BLaER1 treated with 17β-estradiol and CSF1 and Interleukin-3, amounts not matched to agents 10 nM and 100 nM (cell line): Measurements from ENCODE around the gene ADSL.

Experiments
- H3K27ac ChIP-seq, 11 experiments: shearing (Covaris generic); formaldehyde crosslinking; 2 replicates each; pipeline ENCODE4 v1.8.1; 2022
- H3K27me3 ChIP-seq, 11 experiments: shearing (Covaris generic); formaldehyde crosslinking; 2 replicates each; pipeline ENCODE4 v1.8.1; 2022
- H3K36me3 ChIP-seq, 11 experiments: shearing (Covaris generic); formaldehyde crosslinking; 2 replicates each; pipeline ENCODE4 v1.8.1; 2022
- H3K4me1 ChIP-seq, 10 experiments: shearing (Covaris generic); formaldehyde crosslinking; 2 replicates each; pipeline ENCODE4 v1.8.1; 2022
- H3K4me2 ChIP-seq, 11 experiments: shearing (Covaris generic); formaldehyde crosslinking; 2 replicates each; pipeline ENCODE4 v1.8.1; 2022
- H3K4me3 ChIP-seq, 10 experiments: shearing (Covaris generic); formaldehyde crosslinking; 2 replicates each; pipeline ENCODE4 v1.8.1; 2022
- H3K9ac ChIP-seq, 11 experiments: shearing (Covaris generic); formaldehyde crosslinking; 2 replicates each; pipeline ENCODE4 v1.8.1; 2022
- H3K9me3 ChIP-seq, 11 experiments: shearing (Covaris generic); formaldehyde crosslinking; replicated peaks in 1 of 11; 2 replicates each; pipeline ENCODE4 v1.8.1; 2022
- H4K20me1 ChIP-seq, 11 experiments: shearing (Covaris generic); formaldehyde crosslinking; 2 replicates each; pipeline ENCODE4 v1.8.1; 2022
- Cebpa-rat ChIP-seq, 11 experiments: shearing (Covaris generic); IDR thresholded peaks; 2 replicates each; pipeline ENCODE4 v1.8.1; 2022

ADSL gene

DNA sequence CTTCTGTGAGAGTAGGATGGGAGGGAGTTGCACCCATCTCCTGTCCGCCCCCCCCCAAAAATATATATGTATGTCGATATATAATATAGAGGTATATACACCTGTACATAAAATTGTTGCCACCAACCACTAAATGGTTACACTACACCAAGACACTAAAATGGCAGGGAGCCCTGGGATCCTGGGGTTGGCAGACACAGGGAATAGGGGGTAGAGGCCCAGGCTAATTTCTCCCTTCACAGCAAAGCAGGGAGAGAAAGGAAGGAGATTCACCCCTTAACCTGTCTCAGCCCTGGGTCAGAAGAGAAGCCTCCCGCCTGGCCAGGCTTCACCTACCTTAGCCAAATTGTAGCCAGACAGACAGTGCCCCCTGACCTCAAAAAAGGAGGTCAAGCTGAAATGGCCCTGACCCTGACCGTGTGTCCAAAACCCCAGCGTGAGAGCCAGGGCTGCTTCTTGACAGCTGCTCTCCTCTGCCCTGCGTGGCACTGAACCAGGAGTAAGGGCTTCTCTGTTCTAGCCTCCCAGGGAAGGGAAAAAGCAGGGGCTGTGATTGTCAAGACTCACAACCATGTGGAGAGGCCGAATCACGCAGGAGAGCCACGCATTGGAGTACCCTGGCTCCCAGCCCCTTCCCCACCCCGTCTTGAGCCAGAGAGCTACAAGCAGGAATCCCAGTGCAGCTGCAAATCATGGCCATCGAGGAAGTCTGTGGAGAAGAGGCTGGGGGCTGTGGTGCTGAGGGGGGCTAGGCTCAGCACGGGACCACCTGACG is 64.6 kb downstream of the ADSL start:
- no peak for TF ChIP-seq Cebpa-rat (IDR thresholded peaks at IDR 0.05)
- H3K27ac ChIP-seq: peak overlapping the region in 5 of 11 experiments; percentile 22 to 83 (median 77); a peak in 5 of 22 replicates
- H3K4me3 ChIP-seq: no peak overlapping the region
- peaks cover 48 to 81% (median 68%) of the 10 kb centered on the region in 10 experiments for H3K4me1 ChIP-seq
- peaks cover 11 to 79% (median 39%) of the 10 kb centered on the region in 11 experiments; a peak in 18 of 22 replicates for H4K20me1 ChIP-seq
- no peaks in the 10 kb centered on the region for H3K27me3 ChIP-seq
- peaks cover 61 to 93% (median 70%) of the 10 kb centered on the region in 11 experiments for H3K36me3 ChIP-seq
- H3K9me3 ChIP-seq: no peaks in the 10 kb centered on the region
- H3K9ac ChIP-seq: 0 out of 22 replicates have a peak overlapping the region, but pooled peaks of 1 of the 11 experiments have one; percentile 1
- H3K4me2 ChIP-seq: peak overlapping the region in 2 of 11 experiments; percentile 7 to 78; a peak in 3 of 22 replicates

DNA sequence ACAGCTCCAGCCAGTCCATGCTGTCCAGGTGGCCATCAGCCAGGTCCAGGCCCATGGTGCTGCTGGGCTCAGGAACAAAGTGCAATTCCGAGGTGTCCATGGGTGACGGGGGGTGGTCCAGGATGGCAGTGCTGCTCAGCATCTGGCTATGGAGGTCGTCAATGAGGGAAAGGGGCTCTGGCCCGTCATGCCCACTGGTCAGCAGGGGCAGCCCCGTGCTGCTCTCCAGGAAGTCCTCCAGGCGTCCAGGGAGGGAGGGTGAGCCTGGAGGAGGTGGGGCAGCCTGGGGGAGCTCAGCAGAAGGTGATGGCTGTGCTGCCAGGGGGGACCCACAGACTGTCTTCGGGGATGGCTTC is 65.2 kb downstream of the ADSL start:
- peaks cover 11 to 73% (median 39%) of the 10 kb centered on the region in 11 experiments; a peak in 18 of 22 replicates for H4K20me1 ChIP-seq
- peaks cover 60 to 93% (median 69%) of the 10 kb centered on the region in 11 experiments for H3K36me3 ChIP-seq
- peak overlapping the region in 5 of 11 experiments; percentile 14 to 83 (median 77); a peak in 7 of 22 replicates for H3K27ac ChIP-seq
- peak overlapping the region in 5 of 11 experiments; percentile 7 to 92 (median 28); a peak in 5 of 22 replicates for H3K4me2 ChIP-seq
- H3K9me3 ChIP-seq: no peaks in the 10 kb centered on the region
- TF ChIP-seq Cebpa-rat (IDR thresholded peaks at IDR 0.05): no peak
- H3K27me3 ChIP-seq: no peaks in the 10 kb centered on the region
- H3K4me1 ChIP-seq: peaks cover 54 to 85% (median 73%) of the 10 kb centered on the region in 10 experiments
- H3K9ac ChIP-seq: no peak overlapping the region
- H3K4me3 ChIP-seq: no peak overlapping the region

DNA sequence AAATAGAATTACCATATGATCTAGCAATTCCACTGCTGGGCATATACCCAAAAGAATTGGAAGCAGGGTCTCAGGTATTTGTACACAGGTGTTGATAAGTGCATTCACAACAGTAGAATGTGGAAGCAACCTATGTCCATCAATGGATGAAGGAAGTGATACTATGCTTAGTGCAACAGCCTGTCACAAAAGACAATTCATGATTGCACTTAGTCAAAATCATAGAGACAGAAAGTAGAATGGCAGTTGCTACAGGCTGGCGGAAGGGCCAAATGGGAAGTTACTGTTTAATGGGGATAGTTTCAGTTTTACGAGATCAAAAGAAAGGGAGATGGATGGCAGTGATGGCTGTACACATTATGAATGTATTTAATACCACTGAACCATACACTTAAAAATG is 66.1 kb downstream of the ADSL start:
- H3K9me3 ChIP-seq: no peaks in the 10 kb centered on the region
- peaks cover 59 to 92% (median 68%) of the 10 kb centered on the region in 11 experiments for H3K36me3 ChIP-seq
- H4K20me1 ChIP-seq: peaks cover 11 to 77% (median 37%) of the 10 kb centered on the region in 11 experiments; a peak in 18 of 22 replicates
- peak overlapping the region in 3 of 11 experiments; percentile 18 to 53 (median 21); a peak in 3 of 22 replicates for H3K9ac ChIP-seq
- H3K27ac ChIP-seq: peak overlapping the region in 9 of 11 experiments; percentile 24 to 83 (median 62); a peak in 16 of 22 replicates
- peak overlapping the region; percentile 53 to 93 (median 88) for H3K4me2 ChIP-seq
- TF ChIP-seq Cebpa-rat (IDR thresholded peaks at IDR 0.05): no peak
- H3K4me3 ChIP-seq: no peak overlapping the region; a peak in 1 of 20 replicates
- no peaks in the 10 kb centered on the region for H3K27me3 ChIP-seq
- peaks cover 62 to 95% (median 83%) of the 10 kb centered on the region in 10 experiments for H3K4me1 ChIP-seq

DNA sequence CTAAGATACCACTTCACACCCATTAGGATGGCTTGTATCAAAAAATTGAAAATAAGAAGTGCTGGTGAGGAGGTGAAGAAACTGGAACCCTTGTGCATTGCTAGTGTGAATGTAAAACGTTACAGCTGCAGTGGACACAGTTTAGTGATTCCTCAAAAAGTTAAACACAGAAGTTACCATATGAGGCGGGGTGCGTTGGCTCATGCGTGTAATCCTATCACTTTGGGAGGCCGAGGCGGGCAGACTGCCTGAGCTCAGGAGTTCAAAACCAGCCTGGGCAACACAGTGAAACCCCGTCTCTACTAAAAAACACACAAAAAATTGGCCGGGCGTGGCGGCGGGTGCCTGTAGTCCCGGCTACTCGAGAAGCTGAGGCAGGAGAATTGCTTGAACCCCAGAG is 67.6 kb downstream of the ADSL start:
- peaks cover 12 to 76% (median 35%) of the 10 kb centered on the region in 11 experiments; a peak in 19 of 22 replicates for H4K20me1 ChIP-seq
- peaks cover 64 to 99% (median 87%) of the 10 kb centered on the region in 10 experiments for H3K4me1 ChIP-seq
- peak overlapping the region in 9 of 11 experiments; percentile 47 to 83 (median 76); a peak in 18 of 22 replicates for H3K27ac ChIP-seq
- H3K9me3 ChIP-seq: no peaks in the 10 kb centered on the region
- TF ChIP-seq Cebpa-rat (IDR thresholded peaks at IDR 0.05): no peak
- H3K36me3 ChIP-seq: peaks cover 50 to 89% (median 65%) of the 10 kb centered on the region in 11 experiments
- no peaks in the 10 kb centered on the region for H3K27me3 ChIP-seq
- H3K4me2 ChIP-seq: peak overlapping the region; percentile 78 to 93 (median 88)
- peak overlapping the region in 1 of 10 experiments; percentile 8; a peak in 1 of 20 replicates for H3K4me3 ChIP-seq
- peak overlapping the region in 10 of 11 experiments; percentile 4 to 66 (median 40); a peak in 12 of 22 replicates for H3K9ac ChIP-seq

DNA sequence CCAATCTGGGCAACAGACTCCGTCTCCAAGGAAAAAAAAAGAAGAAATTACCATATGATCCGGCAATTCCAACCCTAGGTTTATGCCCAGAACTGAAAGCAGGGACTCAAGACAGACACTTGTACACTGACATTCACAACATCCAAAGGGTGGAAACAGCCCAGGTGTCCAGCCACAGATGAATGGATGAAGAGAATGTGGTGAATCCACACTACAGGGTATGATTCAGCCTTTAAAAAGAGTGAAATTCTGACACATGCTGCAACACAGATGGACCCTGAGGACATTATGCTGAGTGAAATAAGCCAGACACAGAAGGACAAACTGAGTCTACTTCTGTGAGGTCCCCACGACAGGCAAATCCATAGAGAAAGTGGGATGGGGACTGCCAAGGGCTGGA is 68.0 kb downstream of the ADSL start:
- H3K4me2 ChIP-seq: peak overlapping the region; percentile 78 to 93 (median 88)
- peak overlapping the region in 10 of 11 experiments; percentile 4 to 66 (median 40); a peak in 12 of 22 replicates for H3K9ac ChIP-seq
- no peaks in the 10 kb centered on the region for H3K9me3 ChIP-seq
- H3K4me1 ChIP-seq: peaks cover 69 to 99% (median 88%) of the 10 kb centered on the region in 10 experiments
- H3K27me3 ChIP-seq: no peaks in the 10 kb centered on the region
- H3K36me3 ChIP-seq: peaks cover 50 to 89% (median 65%) of the 10 kb centered on the region in 11 experiments
- H3K4me3 ChIP-seq: peak overlapping the region in 1 of 10 experiments; percentile 8; a peak in 1 of 20 replicates
- no peak for TF ChIP-seq Cebpa-rat (IDR thresholded peaks at IDR 0.05)
- peaks cover 17 to 76% (median 38%) of the 10 kb centered on the region in 11 experiments; a peak in 19 of 22 replicates for H4K20me1 ChIP-seq
- H3K27ac ChIP-seq: peak overlapping the region in 9 of 11 experiments; percentile 47 to 83 (median 76); a peak in 18 of 22 replicates

DNA sequence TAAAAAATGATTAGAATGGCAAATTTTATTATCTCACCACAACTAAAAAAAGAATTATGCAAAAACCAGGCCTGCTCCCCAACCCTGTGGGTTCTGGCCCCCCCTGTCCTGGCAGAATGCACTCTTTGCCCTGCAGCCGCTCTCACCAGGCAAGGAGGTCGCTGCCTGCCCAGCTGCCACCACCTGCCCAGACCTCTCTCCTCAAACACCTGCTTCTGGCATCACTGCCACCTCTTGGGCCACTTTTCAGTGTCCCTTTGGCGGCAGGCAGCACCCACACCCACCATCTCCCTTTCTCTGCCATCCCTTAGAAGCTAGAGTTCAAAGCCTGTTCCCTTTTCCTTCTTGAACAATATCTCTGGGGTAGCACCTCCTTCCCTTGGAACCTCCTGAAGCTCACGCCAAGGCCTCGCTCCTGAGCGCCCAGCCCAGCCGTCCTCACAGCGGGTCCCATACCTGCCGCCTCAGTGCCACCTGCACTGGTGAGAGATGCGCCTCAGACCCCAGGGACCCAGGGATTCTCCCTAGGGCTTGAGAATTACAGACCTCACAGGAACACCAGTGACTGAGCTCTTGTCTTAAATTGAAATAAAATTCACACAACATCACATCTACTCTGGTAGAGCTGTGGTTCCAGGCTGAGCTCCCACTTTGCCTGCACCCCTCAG is 68.7 kb downstream of the ADSL start:
- peak overlapping the region; percentile 6 to 83 (median 74); a peak in 19 of 22 replicates for H3K27ac ChIP-seq
- H4K20me1 ChIP-seq: peaks cover 20 to 76% (median 39%) of the 10 kb centered on the region in 11 experiments; a peak in 19 of 22 replicates
- H3K36me3 ChIP-seq: peaks cover 50 to 89% (median 65%) of the 10 kb centered on the region in 11 experiments
- H3K9ac ChIP-seq: peak overlapping the region; percentile 5 to 68 (median 56); a peak in 19 of 22 replicates
- TF ChIP-seq Cebpa-rat (IDR thresholded peaks at IDR 0.05): no peak
- no peaks in the 10 kb centered on the region for H3K9me3 ChIP-seq
- H3K4me2 ChIP-seq: peak overlapping the region; percentile 78 to 93 (median 88)
- no peaks in the 10 kb centered on the region for H3K27me3 ChIP-seq
- H3K4me1 ChIP-seq: peaks cover 74 to 99% (median 88%) of the 10 kb centered on the region in 10 experiments
- H3K4me3 ChIP-seq: peak overlapping the region in 7 of 10 experiments; percentile 12 to 41 (median 28); a peak in 9 of 20 replicates

DNA sequence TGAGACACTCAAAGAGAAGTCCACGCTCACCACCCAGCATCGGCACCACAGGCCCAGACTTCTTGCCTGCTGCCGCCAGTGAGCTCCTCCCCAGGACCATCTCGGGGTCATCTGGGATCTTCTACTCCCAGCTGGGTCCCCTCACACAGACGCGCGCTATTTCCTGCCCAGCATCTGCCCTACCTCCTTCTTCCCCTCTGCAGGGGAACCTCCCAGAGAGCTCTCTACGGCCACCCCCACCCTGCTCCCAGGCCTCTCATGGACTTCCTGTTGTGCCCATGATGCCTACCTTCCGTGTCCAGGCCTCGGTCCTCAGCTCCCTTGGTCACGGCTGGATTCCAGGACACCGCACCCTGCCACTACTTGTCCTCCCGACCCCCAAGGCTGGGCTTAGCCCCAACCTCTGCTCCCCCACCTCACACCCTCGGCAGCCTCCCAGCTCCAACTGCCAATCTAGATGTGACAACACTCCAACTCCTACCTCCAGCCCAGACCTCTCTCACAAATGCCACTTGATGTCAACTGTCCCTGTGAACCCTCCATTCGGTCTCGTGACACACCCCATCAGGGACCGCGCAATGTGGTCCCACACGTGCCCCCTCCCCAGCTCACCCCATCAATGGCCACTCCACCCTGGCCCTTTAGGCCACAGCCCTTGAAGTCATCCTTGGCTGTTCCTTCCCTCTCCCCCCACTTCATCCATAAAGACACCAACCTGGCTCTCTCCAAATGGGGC is 69.4 kb downstream of the ADSL start:
- peaks cover 50 to 89% (median 65%) of the 10 kb centered on the region in 11 experiments for H3K36me3 ChIP-seq
- H4K20me1 ChIP-seq: peaks cover 20 to 76% (median 37%) of the 10 kb centered on the region in 11 experiments; a peak in 19 of 22 replicates
- H3K4me1 ChIP-seq: peaks cover 81 to 99% (median 87%) of the 10 kb centered on the region in 10 experiments
- no peaks in the 10 kb centered on the region for H3K27me3 ChIP-seq
- H3K27ac ChIP-seq: peak overlapping the region; percentile 6 to 83 (median 74); a peak in 20 of 22 replicates
- peak overlapping the region; percentile 78 to 93 (median 88) for H3K4me2 ChIP-seq
- TF ChIP-seq Cebpa-rat (IDR thresholded peaks at IDR 0.05): no peak
- H3K9ac ChIP-seq: peak overlapping the region in 10 of 11 experiments; percentile 36 to 68 (median 56); a peak in 19 of 22 replicates
- no peaks in the 10 kb centered on the region for H3K9me3 ChIP-seq
- peak overlapping the region in 7 of 10 experiments; percentile 12 to 41 (median 28); a peak in 9 of 20 replicates for H3K4me3 ChIP-seq

DNA sequence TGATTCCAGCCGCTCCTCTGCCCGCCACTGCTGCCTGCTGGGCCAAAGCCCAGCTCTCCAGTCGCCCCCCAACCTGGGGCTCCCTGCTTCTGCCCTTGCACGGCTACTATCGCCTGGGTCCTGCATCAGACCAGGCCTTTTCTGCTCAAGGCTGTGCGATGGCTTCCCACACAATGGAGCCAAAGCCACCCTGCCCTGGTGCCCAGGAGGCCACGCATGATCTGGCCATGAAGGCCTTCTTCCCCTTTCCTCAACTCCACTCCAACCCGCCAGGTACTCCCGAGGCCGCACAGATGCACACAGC is 69.9 kb downstream of the ADSL start:
- Histone ChIP-seq H3K4me1 (peaks cover 80 to 99% (median 88%) of the 10 kb centered on the region in 10 experiments), H3K36me3 (peaks cover 50 to 89% (median 65%) of the 10 kb centered on the region in 11 experiments), H3K27ac (peak overlapping the region; percentile 6 to 83 (median 74); a peak in 20 of 22 replicates), H3K9ac (peak overlapping the region in 10 of 11 experiments; percentile 36 to 68 (median 56); a peak in 14 of 22 replicates), H3K9me3 (no peaks in the 10 kb centered on the region), H3K4me3 (peak overlapping the region in 2 of 10 experiments; percentile 20 to 41; a peak in 3 of 20 replicates), H3K27me3 (no peaks in the 10 kb centered on the region), H4K20me1 (peaks cover 20 to 76% (median 41%) of the 10 kb centered on the region in 11 experiments; a peak in 18 of 22 replicates), H3K4me2 (peak overlapping the region; percentile 78 to 93 (median 88))
- TF ChIP-seq Cebpa-rat (IDR thresholded peaks at IDR 0.05): no peak
